T-helper 2 cell treated with Interferon-gamma antibody and Interleukin-4, amounts not matched to agents 5 μg/mL and 100 μg/mL, for 36 hours (primary cell): Measurements from ENCODE around the gene TIMM10.
"Not testable (repeated sequence)": the region's sequence is repeated elsewhere in the genome, so short reads cannot be mapped to it uniquely, and the experiment has no call there.

ENCODE experiments used
- DNase-seq: peaks from one replicate; pipeline ENCODE4 v3.0.0; 2021; ENCODE audit warnings: low spot score
- H3K27ac Mint-ChIP-seq: one replicate; pipeline ENCODE4 v1.8.0; 2021; ENCODE audit warnings: mild to moderate bottlenecking, mixed read lengths
- H3K27me3 Mint-ChIP-seq: one replicate; pipeline ENCODE4 v1.8.0; 2021; ENCODE audit warnings: low read depth, mixed read lengths
- H3K36me3 Mint-ChIP-seq: one replicate; pipeline ENCODE4 v1.8.0; 2021; ENCODE audit warnings: low read depth, mixed read lengths
- H3K4me1 Mint-ChIP-seq: one replicate; pipeline ENCODE4 v1.8.0; 2021; ENCODE audit warnings: low read depth, mixed read lengths
- H3K4me3 Mint-ChIP-seq: one replicate; pipeline ENCODE4 v1.8.0; 2022; ENCODE audit warnings: mild to moderate bottlenecking, moderate library complexity, mixed read lengths
- H3K9me3 Mint-ChIP-seq: one replicate; pipeline ENCODE4 v1.8.0; 2021; ENCODE audit warnings: mixed read lengths

TIMM10 gene

DNA sequence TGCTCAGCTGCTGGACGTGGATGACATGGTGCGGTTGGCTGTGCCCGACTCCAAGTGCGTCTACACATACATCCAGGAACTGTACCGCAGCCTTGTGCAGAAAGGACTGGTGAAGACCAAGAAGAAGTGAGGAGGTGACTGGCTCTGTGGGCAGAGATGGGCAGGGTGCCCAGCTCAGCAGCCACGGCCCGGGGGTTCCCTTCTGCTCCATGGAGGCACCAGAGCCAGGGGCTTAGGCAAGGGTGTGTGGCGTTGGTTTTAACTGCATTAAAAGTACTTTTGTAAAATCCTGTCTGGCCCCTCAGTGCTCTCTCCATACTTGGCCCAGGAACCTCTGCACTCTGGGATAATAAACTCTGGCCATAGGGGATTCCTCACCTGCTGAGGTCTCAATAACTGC lies 19.4 kb upstream of the TIMM10 start:
- peaks cover 57% of the 10 kb centered on the region for H3K36me3 Mint-ChIP-seq
- no peaks in the 10 kb centered on the region for H3K27me3 Mint-ChIP-seq
- no peak overlapping the region for H3K4me3 Mint-ChIP-seq
- no peak overlapping the region for H3K27ac Mint-ChIP-seq
- no peaks in the 10 kb centered on the region for H3K9me3 Mint-ChIP-seq
- H3K4me1 Mint-ChIP-seq, result peaks cover 6% of the 10 kb centered on the region
- no peak for DNase-seq

DNA sequence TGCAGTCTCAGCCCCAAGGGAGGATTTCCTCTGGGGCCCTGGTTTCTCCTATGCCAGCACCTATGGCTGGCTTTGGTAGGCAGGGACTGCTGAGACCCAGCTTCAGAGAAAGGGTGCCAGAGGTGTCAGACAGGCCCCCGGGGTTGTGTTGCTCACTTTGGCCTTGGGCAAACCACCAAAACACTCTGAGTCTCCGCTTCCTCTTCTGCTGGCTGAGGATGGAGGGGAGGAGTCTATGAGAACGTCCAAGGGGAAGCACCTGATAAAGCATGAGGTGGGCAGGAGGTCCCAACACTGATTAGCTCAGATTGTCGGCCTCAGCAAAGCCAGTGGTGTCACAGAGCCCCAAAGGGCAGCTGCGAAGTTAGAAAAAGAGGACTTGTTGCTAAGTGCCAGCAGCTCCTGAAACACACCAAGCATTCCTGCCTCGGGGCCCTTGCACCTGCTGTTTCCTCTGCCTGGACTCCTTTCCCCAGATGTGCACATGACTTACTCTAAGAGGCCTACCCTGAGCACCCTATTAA lies 17.4 kb upstream of the TIMM10 start:
- Mint-ChIP-seq H3K4me3 (no peak overlapping the region), H3K36me3 (peaks cover 38% of the 10 kb centered on the region), H3K27me3 (no peaks in the 10 kb centered on the region), H3K27ac (peak overlapping the region; percentile 41), H3K4me1 (peaks cover 2% of the 10 kb centered on the region), H3K9me3 (no peaks in the 10 kb centered on the region)
- no peak for DNase-seq

DNA sequence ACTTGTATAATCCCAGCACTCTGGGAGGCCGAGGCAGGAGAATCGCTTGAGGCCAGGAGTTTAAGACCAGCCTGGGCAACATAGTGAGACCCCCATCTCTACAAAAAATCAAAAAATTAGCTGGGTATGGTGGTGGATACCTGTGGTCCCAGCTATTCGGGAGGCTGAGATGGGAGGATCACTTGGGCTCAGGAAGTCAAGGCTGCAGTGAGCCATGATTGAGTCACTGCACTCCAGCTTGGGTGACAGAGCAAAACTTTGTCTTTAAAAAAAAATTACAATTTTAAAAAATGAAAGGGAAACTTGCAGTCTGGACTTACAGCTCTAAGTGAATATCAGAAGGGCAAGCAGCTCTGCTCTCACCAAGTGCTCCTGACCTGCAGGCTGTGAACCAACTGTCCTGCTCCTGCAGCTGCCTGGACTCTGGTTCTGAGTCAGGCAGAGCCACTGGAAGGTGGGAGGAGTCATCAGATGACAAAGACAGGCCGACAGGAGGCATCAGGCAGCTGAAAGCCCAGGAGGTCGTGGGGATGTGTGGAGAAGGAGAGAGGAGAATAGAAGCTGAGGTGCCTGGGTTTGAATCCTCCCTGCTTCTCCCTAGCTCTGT lies 16.4 kb upstream of the TIMM10 start:
- Mint-ChIP-seq H3K4me1 (peaks cover 2% of the 10 kb centered on the region), H3K9me3 (no peaks in the 10 kb centered on the region), H3K27me3 (no peaks in the 10 kb centered on the region), H3K4me3 (no peak overlapping the region), H3K36me3 (peaks cover 30% of the 10 kb centered on the region), H3K27ac (no peak overlapping the region)
- no peak for DNase-seq

DNA sequence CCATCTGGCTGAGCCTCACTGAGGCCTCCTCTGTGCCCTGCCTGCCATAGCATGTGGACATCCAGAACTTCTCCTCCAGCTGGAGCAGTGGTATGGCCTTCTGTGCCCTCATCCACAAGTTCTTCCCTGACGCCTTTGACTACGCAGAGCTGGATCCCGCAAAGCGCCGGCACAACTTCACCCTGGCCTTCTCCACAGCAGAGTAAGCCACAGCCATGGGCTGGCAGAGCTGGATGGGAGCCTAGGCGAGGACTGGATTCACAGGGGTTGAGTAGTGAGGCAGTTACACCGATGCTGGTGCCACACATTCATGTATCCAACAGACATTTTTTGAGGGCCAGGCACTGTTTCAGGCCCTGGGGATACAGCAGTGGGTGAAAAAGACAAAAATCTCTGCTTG lies 15.9 kb upstream of the TIMM10 start:
- H3K4me1 Mint-ChIP-seq, result peaks cover 2% of the 10 kb centered on the region
- peaks cover 25% of the 10 kb centered on the region for H3K36me3 Mint-ChIP-seq
- H3K27ac Mint-ChIP-seq, result no peak overlapping the region
- no peaks in the 10 kb centered on the region for H3K27me3 Mint-ChIP-seq
- no peak for DNase-seq
- no peaks in the 10 kb centered on the region for H3K9me3 Mint-ChIP-seq
- no peak overlapping the region for H3K4me3 Mint-ChIP-seq

DNA sequence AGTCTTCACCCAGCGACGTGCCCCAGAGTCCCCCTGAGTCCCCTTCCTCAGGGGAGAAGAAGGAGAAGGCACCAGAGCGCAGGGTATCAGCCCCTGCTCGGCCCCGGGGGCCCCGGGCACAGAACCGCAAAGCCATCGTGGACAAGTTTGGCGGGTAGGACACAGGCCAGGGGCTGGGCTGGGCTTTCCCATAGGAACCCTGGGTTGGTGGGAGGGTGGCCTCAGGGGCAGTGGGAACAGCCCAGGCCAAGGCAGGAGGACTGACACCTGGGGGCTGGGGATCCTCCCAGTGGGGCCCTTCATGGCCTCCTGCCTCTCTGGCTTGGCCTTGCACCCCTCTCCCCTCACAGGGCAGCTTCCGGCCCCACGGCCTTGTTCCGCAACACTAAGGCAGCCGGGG lies 15.3 kb upstream of the TIMM10 start:
- no peaks in the 10 kb centered on the region for H3K9me3 Mint-ChIP-seq
- peaks cover 25% of the 10 kb centered on the region for H3K36me3 Mint-ChIP-seq
- no peak overlapping the region for H3K27ac Mint-ChIP-seq
- no peaks in the 10 kb centered on the region for H3K27me3 Mint-ChIP-seq
- H3K4me3 Mint-ChIP-seq, result no peak overlapping the region
- no peak for DNase-seq
- H3K4me1 Mint-ChIP-seq, result peaks cover 2% of the 10 kb centered on the region

DNA sequence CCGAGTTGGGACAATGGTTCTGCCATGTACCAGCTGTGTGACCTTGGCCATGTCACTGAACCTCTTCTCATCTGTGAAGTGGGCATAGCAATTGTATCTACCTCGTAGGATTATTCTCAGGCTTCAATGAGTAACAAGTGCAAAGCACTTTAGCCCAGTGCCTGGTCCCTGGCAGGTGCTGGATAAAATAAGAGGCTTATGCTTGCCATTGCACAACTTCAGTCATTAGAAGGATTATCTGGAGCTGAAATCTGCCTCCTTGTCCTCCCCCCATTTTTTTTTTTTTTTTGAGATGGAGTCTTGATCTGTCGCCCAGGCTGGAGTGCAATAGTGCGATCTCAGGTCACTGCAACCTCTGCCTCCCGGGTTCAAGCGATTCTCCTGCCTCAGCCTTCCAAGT lies 14.0 kb upstream of the TIMM10 start:
- no peak overlapping the region for H3K4me3 Mint-ChIP-seq
- H3K4me1 Mint-ChIP-seq, result peaks cover 2% of the 10 kb centered on the region
- no peak for DNase-seq
- no peak overlapping the region for H3K27ac Mint-ChIP-seq
- no peaks in the 10 kb centered on the region for H3K27me3 Mint-ChIP-seq
- no peaks in the 10 kb centered on the region for H3K9me3 Mint-ChIP-seq
- peaks cover 16% of the 10 kb centered on the region for H3K36me3 Mint-ChIP-seq

DNA sequence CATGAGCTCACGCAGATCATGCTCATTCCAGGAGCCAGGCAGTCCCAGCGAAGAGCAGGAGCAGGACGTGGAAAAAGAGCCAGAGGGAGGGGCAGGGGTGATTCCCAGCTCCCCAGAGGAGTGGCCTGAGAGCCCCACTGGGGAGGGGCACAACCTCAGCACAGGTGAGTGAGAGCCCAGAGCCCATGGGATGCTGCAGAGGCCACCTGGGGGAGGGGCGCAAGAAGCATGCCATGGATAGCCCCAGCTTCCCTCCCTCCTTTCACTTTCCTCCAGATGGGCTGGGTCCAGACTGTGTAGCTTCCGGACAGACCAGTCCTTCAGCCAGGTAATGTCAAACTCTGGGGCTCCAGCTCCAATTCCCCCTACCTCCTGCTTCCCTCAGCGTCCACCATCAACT lies 13.0 kb upstream of the TIMM10 start:
- peaks cover under 1% of the 10 kb centered on the region for H3K4me1 Mint-ChIP-seq
- no peaks in the 10 kb centered on the region for H3K27me3 Mint-ChIP-seq
- H3K36me3 Mint-ChIP-seq, result peaks cover 17% of the 10 kb centered on the region
- no peak for DNase-seq
- H3K27ac Mint-ChIP-seq, result no peak overlapping the region
- no peaks in the 10 kb centered on the region for H3K9me3 Mint-ChIP-seq
- no peak overlapping the region for H3K4me3 Mint-ChIP-seq

DNA sequence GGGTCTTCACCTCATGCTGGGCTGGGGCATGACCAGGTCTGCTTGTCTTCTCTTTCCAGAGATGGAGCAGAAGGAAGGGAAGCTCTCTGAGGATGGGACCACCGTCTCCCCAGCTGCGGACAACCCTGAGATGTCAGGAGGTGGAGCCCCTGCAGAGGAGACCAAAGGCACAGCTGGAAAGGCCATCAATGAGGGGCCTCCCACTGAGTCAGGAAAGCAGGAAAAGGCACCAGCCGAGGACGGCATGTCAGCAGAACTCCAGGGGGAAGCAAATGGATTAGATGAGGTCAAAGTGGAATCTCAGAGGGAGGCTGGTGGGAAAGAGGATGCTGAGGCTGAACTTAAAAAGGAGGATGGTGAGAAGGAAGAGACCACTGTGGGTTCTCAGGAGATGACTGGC lies 12.0 kb upstream of the TIMM10 start:
- H3K27ac Mint-ChIP-seq, result peak overlapping the region; percentile 4

DNA sequence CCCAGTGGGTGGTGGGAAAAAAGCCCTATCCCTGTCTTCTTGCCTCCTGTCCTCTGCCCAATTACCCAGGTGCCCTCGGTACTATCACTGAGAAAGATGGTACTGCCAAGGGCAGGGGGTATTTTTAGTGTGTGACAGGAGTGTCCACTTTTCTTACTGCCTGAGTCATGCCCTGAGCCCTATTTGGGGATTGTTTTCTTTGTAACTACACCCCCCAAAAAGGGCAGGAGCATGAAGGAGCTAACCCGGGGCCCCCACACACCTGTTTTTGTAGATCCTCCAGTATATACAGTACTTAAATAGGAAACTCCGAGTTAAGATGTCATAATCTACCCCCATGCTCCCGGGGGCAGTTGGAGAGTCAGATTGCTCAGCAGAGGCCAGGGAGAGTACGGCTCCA lies 10.6 kb upstream of the TIMM10 start:
- no peak overlapping the region for H3K27ac Mint-ChIP-seq

More for the DNA sequence above, 12.0 kb upstream of the TIMM10 start:
- peaks cover 9% of the 10 kb centered on the region for H3K36me3 Mint-ChIP-seq
- no peak for DNase-seq
- H3K27me3 Mint-ChIP-seq, result no peaks in the 10 kb centered on the region
- H3K4me3 Mint-ChIP-seq, result no peak overlapping the region
- no peaks in the 10 kb centered on the region for H3K9me3 Mint-ChIP-seq
- no peaks in the 10 kb centered on the region for H3K4me1 Mint-ChIP-seq

DNA sequence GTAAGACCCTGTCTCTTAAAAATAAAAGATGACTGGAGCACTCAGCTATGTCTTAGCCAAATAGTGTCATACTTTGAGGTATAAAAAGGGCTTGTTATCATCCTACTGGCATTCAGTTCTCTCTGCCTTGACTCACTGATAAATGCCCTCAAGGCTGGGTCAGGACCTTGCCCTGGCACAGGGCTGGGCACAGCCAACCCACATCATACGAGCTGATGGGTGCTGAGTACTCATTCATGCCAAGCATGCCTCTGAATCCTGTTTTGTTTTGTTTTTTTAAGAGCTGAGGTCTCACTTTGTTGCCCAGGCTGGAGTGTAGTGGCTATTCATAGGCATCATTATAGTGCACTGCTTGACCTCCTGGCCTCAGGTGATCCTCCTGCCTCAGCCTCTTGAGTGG lies 8.8 kb upstream of the TIMM10 start:
- no peak overlapping the region for H3K4me3 Mint-ChIP-seq

More for the DNA sequence above, 10.6 kb upstream of the TIMM10 start:
- Mint-ChIP-seq H3K27me3 (no peaks in the 10 kb centered on the region), H3K4me1 (no peaks in the 10 kb centered on the region), H3K4me3 (no peak overlapping the region), H3K9me3 (no peaks in the 10 kb centered on the region), H3K36me3 (peaks cover 4% of the 10 kb centered on the region)
- no peak for DNase-seq

DNA sequence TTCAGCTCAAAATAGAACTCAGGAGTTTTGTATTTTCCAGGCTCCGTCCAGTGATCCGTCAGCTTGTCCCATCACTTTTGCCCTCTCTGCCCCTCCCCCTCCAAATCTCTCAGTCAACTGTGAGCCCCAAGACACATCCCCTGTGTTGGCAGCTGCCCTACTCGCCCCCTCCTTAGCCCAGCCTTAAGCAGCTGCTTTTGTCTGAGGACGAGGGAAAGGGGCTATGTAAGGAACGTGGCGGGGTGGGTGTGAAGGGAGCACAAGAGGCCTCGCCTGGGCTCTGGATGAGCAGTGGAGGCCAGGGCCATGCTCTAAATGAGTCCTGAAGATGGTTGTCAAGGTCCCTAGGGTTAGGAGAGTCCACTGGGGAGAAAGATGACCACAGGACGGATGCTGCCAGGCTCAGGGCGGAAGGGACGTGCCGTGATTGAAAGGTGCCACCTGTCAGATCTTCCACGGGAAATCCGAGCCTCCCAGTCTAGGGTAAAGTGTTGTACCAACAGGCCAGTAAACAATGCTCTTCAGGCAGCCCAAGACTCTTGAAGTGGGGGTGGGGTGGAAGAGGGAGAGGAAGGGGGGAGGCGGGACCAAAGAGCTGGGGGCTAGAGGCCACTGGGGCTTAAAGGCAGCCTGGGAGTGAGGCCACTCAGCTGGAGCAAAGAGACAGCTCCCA lies 6.5 kb upstream of the TIMM10 start, which contains the start of gene SMTNL1:
Gene SMTNL1, plus strand, starts transcription at position 649 of the 673 bp plus-strand sequence. CDS start 5,048 bp downstream, outside the sequence.
- Mint-ChIP-seq H3K36me3 (peaks cover 6% of the 10 kb centered on the region), H3K27ac (no peak within 1 kb of the TSS)
- DNase-seq, result no peak

More for the DNA sequence above, 8.8 kb upstream of the TIMM10 start:
- Mint-ChIP-seq H3K36me3 (peaks cover 4% of the 10 kb centered on the region), H3K27ac (no peak overlapping the region), H3K27me3 (no peaks in the 10 kb centered on the region), H3K4me1 (no peaks in the 10 kb centered on the region), H3K9me3 (no peaks in the 10 kb centered on the region)
- no peak for DNase-seq

DNA sequence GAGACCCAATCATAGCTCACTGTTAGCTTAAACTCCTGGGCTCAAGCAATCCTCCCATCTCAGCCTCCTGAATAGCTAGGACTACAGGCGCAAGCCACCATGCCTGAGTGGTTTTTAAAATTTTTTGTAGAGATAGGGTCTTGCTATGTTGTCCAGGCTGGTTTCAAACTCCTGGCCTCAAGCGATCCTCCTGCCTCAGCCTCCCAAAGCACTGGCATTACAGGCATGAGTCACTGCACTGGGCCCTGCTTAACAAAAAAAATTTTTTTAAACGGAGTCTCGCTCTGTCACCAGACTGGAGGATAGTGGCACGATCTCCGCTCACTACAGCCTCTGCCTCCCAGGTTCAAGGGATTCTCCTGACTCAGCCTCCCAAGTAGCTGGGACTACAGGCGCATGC lies 3.9 kb upstream of the TIMM10 start:
- H3K27ac Mint-ChIP-seq, H3K9me3 Mint-ChIP-seq, DNase-seq, H3K4me3 Mint-ChIP-seq, H3K36me3 Mint-ChIP-seq, H3K27me3 Mint-ChIP-seq: not testable (repeated sequence)
- H3K4me1 Mint-ChIP-seq, result peaks cover 16% of the 10 kb centered on the region

More for the DNA sequence above, 6.5 kb upstream of the TIMM10 start, which contains the start of gene SMTNL1:
- no peak within 1 kb of the TSS for H3K4me3 Mint-ChIP-seq
- H3K9me3 Mint-ChIP-seq, result no peaks in the 10 kb centered on the region
- peaks cover under 1% of the 10 kb centered on the region for H3K4me1 Mint-ChIP-seq
- H3K27me3 Mint-ChIP-seq, result no peaks in the 10 kb centered on the region

DNA sequence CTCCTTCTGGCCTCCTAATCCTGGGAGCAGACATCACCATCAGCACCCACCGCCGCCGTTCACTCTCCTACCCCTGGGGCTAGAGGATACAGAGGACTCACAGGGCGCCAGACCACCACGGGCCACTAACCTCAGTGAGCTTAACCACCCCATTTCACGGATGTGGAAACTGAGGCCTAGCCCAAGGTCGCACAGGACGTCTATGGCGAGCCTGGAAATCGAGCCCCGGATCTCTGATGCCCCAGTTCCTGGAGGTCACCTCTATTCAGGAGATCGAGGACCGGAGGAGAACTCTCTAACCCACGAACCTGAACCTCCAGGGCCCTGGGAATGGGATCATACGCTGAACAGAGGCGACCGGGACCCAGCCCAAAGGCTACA lies 349 bp downstream of the TIMM10 start:
- H3K4me3 Mint-ChIP-seq, result peak overlapping the region; percentile 91
- DNase-seq, result peak; percentile 12
- no peaks in the 10 kb centered on the region for H3K27me3 Mint-ChIP-seq
- H3K9me3 Mint-ChIP-seq, result no peaks in the 10 kb centered on the region
- H3K4me1 Mint-ChIP-seq, result peaks cover 30% of the 10 kb centered on the region
- peak overlapping the region; percentile 89 for H3K27ac Mint-ChIP-seq
- peaks cover 17% of the 10 kb centered on the region for H3K36me3 Mint-ChIP-seq

DNA sequence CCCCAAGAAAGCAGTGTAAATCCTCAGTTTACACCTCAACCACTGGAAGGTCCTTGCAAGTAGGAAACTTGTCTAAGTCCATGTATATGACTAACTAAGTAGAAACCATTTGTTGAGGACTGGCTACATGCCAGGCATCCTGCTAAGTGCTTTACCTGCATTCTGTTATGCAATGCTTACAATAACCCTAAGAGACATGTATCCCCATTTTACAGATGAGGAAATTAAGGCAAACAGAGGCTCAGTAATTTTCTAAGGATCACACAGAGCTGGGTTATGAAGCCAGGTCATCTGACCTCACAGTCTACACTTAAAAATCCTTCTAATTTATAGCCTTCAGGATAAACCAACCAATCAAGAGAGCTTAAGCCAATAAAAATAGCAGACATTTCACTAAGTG lies 1.5 kb downstream of the TIMM10 start:
- H3K9me3 Mint-ChIP-seq, result no peaks in the 10 kb centered on the region
- peak overlapping the region; percentile 11 for H3K4me3 Mint-ChIP-seq
- H3K27me3 Mint-ChIP-seq, result no peaks in the 10 kb centered on the region
- H3K36me3 Mint-ChIP-seq, result peaks cover 21% of the 10 kb centered on the region
- no peak overlapping the region for H3K27ac Mint-ChIP-seq
- DNase-seq, result no peak
- H3K4me1 Mint-ChIP-seq, result peaks cover 30% of the 10 kb centered on the region
